Type B pancreatic cell (in vitro differentiated cells): Measurements from ENCODE around the gene FANCD2OS. TPM values are rescaled to one million over a fixed set of nuclear protein-coding genes. Genes with fewer than 3 reads are reported as not detected.
"Not testable (repeated sequence)": the region's sequence is repeated elsewhere in the genome, so short reads cannot be mapped to it uniquely, and the experiment has no call there.

Experiments used
- DNase-seq: peaks from one replicate; pipeline ENCODE4 v3.0.0; 2021; ENCODE audit warnings: mixed read lengths; ENCODE audit not compliant: unreplicated experiment; ENCODE audit errors: extremely low spot score
- H3K27ac Mint-ChIP-seq: 2 replicates; pipeline ENCODE4 v1.8.0; 2021; ENCODE audit warnings: mild to moderate bottlenecking, mixed read lengths
- H3K27me3 Mint-ChIP-seq: 2 replicates; pipeline ENCODE4 v1.8.0; 2021; ENCODE audit warnings: mixed read lengths
- H3K36me3 Mint-ChIP-seq: 2 replicates; pipeline ENCODE4 v1.8.0; 2021; ENCODE audit warnings: mixed read lengths
- H3K4me1 Mint-ChIP-seq: one replicate; pipeline ENCODE4 v1.8.0; 2021; ENCODE audit warnings: mixed read lengths; ENCODE audit not compliant: unreplicated experiment
- H3K4me3 Mint-ChIP-seq: 2 replicates; pipeline ENCODE4 v1.8.0; 2021; ENCODE audit warnings: mild to moderate bottlenecking, mixed read lengths
- H3K9me3 Mint-ChIP-seq: 2 replicates; pipeline ENCODE4 v1.8.0; 2021; ENCODE audit warnings: mixed read lengths
- total RNA-seq: library from RNA; stranded (reverse); gene quantifications from 2 replicates; pipeline ENCODE4 v1.2.1, GENCODE V29; 2021; ENCODE audit warnings: low replicate concordance
- TF ChIP-seq, protein P1 (sequence below): fragments of 200-600 bp; sonication (generic); conservative IDR thresholded peaks from 2 replicates; pipeline ENCODE4 v1.5.0; 2021; ENCODE audit warnings: antibody characterized with exemption, mild to moderate bottlenecking

FANCD2OS gene
- total RNA-seq, 1 donor from 2014 or later = not detected

DNA sequence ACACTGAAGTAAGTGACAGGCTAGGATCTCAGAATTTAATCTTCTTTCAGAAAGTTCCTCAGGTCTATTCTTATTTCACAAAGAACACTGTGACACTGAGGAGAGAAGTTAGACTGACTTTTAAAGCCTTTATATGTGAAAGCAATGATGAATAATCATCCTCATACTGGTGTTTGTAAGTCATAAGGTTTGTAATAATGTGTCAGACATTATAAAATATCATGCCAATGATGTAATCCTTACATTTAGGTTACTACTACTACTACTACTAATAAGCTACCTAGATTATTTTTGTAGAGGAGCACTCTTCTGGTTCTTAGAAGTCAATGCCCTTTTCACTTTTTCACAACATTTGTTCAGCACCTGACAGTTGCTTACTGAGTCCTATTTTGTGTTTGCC is 33.4 kb downstream of the FANCD2OS start:
- TF ChIP-seq, protein P1, sequence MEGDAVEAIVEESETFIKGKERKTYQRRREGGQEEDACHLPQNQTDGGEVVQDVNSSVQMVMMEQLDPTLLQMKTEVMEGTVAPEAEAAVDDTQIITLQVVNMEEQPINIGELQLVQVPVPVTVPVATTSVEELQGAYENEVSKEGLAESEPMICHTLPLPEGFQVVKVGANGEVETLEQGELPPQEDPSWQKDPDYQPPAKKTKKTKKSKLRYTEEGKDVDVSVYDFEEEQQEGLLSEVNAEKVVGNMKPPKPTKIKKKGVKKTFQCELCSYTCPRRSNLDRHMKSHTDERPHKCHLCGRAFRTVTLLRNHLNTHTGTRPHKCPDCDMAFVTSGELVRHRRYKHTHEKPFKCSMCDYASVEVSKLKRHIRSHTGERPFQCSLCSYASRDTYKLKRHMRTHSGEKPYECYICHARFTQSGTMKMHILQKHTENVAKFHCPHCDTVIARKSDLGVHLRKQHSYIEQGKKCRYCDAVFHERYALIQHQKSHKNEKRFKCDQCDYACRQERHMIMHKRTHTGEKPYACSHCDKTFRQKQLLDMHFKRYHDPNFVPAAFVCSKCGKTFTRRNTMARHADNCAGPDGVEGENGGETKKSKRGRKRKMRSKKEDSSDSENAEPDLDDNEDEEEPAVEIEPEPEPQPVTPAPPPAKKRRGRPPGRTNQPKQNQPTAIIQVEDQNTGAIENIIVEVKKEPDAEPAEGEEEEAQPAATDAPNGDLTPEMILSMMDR = no peak
- Mint-ChIP-seq H3K27ac (no peak overlapping the region), H3K36me3 (peaks cover 5% of the 10 kb centered on the region), H3K27me3 (no peaks in the 10 kb centered on the region), H3K9me3 (no peaks in the 10 kb centered on the region), H3K4me1 (no peaks in the 10 kb centered on the region), H3K4me3 (no peak overlapping the region)
- no peak for DNase-seq

DNA sequence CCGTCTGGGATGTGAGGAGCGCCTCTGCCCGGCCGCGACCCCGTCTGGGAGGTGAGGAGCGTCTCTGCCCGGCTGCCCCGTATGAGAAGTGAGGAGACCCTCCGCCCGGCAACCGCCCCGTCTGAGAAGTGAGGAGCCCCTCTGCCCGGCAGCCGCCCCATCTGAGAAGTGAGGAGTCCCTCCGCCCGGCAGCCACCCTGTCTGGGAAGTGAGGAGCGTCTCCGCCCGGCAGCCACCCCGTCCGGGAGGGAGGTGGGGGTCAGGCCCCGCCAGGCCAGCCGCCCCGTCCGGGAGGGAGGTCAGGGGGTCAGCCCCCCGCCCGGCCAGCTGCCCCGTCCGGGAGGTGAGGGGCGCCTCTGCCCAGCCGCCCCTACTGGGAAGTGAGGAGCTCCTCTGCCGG is 38.0 kb downstream of the FANCD2OS start:
- H3K27me3 Mint-ChIP-seq, H3K4me1 Mint-ChIP-seq, H3K4me3 Mint-ChIP-seq, H3K9me3 Mint-ChIP-seq, H3K27ac Mint-ChIP-seq, DNase-seq: not testable (repeated sequence)
- peaks cover 28% of the 10 kb centered on the region for H3K36me3 Mint-ChIP-seq

DNA sequence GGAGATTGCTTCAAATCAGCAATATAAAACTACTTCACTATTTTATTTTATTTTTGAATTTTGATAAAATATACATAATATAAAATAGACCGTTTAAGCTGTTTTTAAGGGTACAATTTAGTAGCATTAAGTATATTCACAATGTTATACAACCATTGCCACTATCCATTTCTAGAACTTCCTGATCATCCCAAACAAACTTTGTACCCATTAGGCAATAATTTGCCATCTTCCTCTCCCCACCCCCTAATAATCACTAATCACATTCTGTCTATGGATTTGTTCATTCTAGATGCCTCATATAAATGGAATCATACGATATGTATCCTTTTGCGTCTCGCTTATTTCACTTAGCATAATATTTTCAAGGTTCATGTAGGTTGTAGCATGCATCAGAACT is 53.0 kb downstream of the FANCD2OS start:
- TF ChIP-seq, protein P1 = no peak
- Mint-ChIP-seq H3K27ac (no peak overlapping the region), H3K4me1 (no peaks in the 10 kb centered on the region), H3K9me3 (no peaks in the 10 kb centered on the region), H3K27me3 (no peaks in the 10 kb centered on the region), H3K36me3 (peaks cover 13% of the 10 kb centered on the region), H3K4me3 (no peak overlapping the region)
- no peak for DNase-seq

Other genes starting within 250 kb of the FANCD2OS start
- 0.60 and 1.6 TPM in 2 replicates for gene CIDEC, start 228.0 kb downstream of the FANCD2OS start, total RNA-seq
- gene JAGN1, start 217.6 kb downstream of the FANCD2OS start, total RNA-seq = 35.4 and 40.4 TPM in 2 replicates
- 13.6 and 24.3 TPM in 2 replicates for gene IL17RE, start 205.4 kb downstream of the FANCD2OS start, total RNA-seq
- 22.6 and 30.0 TPM in 2 replicates for gene IL17RC, start 191.2 kb downstream of the FANCD2OS start, total RNA-seq
- gene CRELD1, start 174.4 kb downstream of the FANCD2OS start, total RNA-seq = 40.1 and 44.3 TPM in 2 replicates
- gene PRRT3, start 155.8 kb downstream of the FANCD2OS start, total RNA-seq = 8.2 and 11.3 TPM in 2 replicates
- gene EMC3, start 121.4 kb downstream of the FANCD2OS start, total RNA-seq = 51.8 and 71.9 TPM in 2 replicates
- 17.7 and 38.0 TPM in 2 replicates for gene FANCD2, start 81.8 kb downstream of the FANCD2OS start, total RNA-seq
- gene BRK1, start 7.4 kb upstream of the FANCD2OS start, total RNA-seq = 132 and 147 TPM in 2 replicates
- 58.6 and 73.4 TPM in 2 replicates for gene VHL, start 33.5 kb upstream of the FANCD2OS start, total RNA-seq
- gene IRAK2, start 56.7 kb upstream of the FANCD2OS start, total RNA-seq = 1.4 and 2.5 TPM in 2 replicates
- 31.3 and 34.6 TPM in 2 replicates for gene TATDN2, start 140.2 kb upstream of the FANCD2OS start, total RNA-seq
- 14.3 and 29.6 TPM in 2 replicates for gene GHRL, start 184.7 kb upstream of the FANCD2OS start, total RNA-seq
- gene SEC13, start 212.9 kb upstream of the FANCD2OS start, total RNA-seq = 134 and 183 TPM in 2 replicates